GM12872 (cell line): ENCODE results near the gene TUG1.

Source experiments
- TF ChIP-seq, protein P1 (sequence below): IDR thresholded peaks from 3 replicates; pipeline ENCODE4 v1.5.1; 2011; ENCODE audit warnings: low read depth, mild to moderate bottlenecking, low read length, moderate library complexity; ENCODE audit not compliant: insufficient read depth

TUG1 gene

GRCh38 chr22:31001124-31001770 lies 32.2 kb downstream of the TUG1 start:
- TF ChIP-seq, protein P1, sequence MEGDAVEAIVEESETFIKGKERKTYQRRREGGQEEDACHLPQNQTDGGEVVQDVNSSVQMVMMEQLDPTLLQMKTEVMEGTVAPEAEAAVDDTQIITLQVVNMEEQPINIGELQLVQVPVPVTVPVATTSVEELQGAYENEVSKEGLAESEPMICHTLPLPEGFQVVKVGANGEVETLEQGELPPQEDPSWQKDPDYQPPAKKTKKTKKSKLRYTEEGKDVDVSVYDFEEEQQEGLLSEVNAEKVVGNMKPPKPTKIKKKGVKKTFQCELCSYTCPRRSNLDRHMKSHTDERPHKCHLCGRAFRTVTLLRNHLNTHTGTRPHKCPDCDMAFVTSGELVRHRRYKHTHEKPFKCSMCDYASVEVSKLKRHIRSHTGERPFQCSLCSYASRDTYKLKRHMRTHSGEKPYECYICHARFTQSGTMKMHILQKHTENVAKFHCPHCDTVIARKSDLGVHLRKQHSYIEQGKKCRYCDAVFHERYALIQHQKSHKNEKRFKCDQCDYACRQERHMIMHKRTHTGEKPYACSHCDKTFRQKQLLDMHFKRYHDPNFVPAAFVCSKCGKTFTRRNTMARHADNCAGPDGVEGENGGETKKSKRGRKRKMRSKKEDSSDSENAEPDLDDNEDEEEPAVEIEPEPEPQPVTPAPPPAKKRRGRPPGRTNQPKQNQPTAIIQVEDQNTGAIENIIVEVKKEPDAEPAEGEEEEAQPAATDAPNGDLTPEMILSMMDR = no peak

GRCh38 chr22:31005535-31005934 lies 36.5 kb downstream of the TUG1 start:
- TF ChIP-seq, protein P1 = no peak

DNA sequence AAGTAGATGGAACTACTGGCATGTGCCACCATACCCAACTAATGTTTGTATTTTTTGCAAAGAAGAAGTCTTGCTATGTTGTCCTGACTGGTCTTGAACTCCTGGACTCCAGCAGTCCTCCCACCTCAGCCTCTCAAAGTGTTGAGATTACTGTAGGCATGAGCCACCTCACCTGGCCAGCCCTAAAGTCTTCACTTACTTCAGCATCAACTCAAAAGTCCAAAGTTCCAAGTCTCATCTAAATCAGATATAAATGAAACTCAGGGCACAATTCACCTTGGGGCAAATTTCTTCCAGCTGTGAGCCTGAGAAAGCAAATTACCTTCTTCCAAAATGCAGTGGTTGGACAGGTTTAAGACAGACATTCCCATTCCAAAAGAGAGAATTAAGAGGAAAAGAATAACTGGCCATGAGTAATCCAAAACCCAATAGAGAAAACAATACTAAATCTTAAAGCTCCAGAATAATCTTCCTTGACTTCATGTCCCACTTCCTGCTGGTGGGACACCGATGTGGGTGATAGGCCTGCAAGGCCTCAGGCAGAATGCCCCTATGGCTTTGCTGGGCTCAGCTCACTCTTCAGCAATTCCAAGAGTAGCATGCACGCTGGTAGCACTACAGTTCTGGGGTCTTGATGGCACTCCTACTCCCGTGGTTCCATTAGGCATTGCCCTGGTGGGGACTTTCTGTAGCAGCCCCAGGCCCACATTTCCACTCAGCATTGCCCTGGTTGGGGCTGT lies 50.3 kb downstream of the TUG1 start:
- TF ChIP-seq, protein P1 = no peak

GRCh38 chr22:31020334-31020733 lies 51.3 kb downstream of the TUG1 start:
- TF ChIP-seq, protein P1 = no peak

DNA sequence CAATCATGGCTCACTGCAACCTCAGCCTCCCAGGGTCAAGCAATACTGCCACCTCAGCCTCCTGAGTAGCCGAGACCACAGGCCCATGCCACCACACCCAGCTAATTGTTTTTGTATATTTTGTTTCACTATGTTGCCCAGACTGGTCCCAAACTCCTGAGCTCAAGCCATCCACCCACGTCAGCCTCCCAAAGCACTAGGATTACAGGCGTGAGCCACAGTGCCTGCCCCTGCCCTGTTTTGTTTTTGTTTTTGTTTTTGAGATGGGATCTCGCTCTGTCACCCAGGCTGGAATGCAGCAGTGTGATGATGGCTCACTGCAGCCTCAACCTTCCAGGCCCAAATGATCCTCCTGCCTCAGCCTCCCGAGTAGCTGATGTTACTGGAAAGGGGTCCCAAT lies 53.5 kb downstream of the TUG1 start:
- TF ChIP-seq, protein P1 = no peak
